ENCODE results near the gene YPEL1.
"Not testable (repeated sequence)": the region's sequence is repeated elsewhere in the genome, so short reads cannot be mapped to it uniquely, and the experiment has no call there.

The YPEL1 gene

GRCh38 chr22:21682385-21683175, 53.0 kb downstream of the YPEL1 start:
- no peak for DNase-seq (ENCODE audit: low read depth)

- no peak for DNase-seq (ENCODE audit: low read depth)
These were observed 53.8 kb downstream of the YPEL1 start for GRCh38 chr22:21681566-21682370.

GRCh38 chr22:21680830-21681565, 54.6 kb downstream of the YPEL1 start:
- no peak for DNase-seq (ENCODE audit: low read depth)

GRCh38 chr22:21679383-21679782, 56.2 kb downstream of the YPEL1 start:
- DNase-seq (ENCODE audit: low read depth), result no peak

- DNase-seq (ENCODE audit: low read depth), result not testable (repeated sequence)
These were observed 56.8 kb downstream of the YPEL1 start for GRCh38 chr22:21678842-21679241.

GRCh38 chr22:21677606-21678443, 57.8 kb downstream of the YPEL1 start:
- DNase-seq (ENCODE audit: low read depth), result no peak

- no peak for DNase-seq (ENCODE audit: low read depth)
These were observed 60.9 kb downstream of the YPEL1 start for GRCh38 chr22:21674638-21675245.

- DNase-seq (ENCODE audit: low read depth), result no peak
These were observed 61.9 kb downstream of the YPEL1 start for GRCh38 chr22:21673534-21674321.

- DNase-seq (ENCODE audit: low read depth), result no peak
These were observed 63.4 kb downstream of the YPEL1 start for GRCh38 chr22:21672107-21672629.

GRCh38 chr22:21669026-21669425, 66.6 kb downstream of the YPEL1 start:
- no peak for DNase-seq (ENCODE audit: low read depth)

- no peak for DNase-seq (ENCODE audit: low read depth)
These were observed 68.8 kb downstream of the YPEL1 start for GRCh38 chr22:21666786-21667185.

GRCh38 chr22:21665047-21665851, 70.3 kb downstream of the YPEL1 start:
- no peak for DNase-seq (ENCODE audit: low read depth)

GRCh38 chr22:21663738-21664137, 71.9 kb downstream of the YPEL1 start:
- DNase-seq (ENCODE audit: low read depth), result no peak

- no peak for DNase-seq (ENCODE audit: low read depth)
These were observed 73.6 kb downstream of the YPEL1 start for GRCh38 chr22:21661991-21662390.

- DNase-seq (ENCODE audit: low read depth), result no peak
These were observed 74.7 kb downstream of the YPEL1 start for GRCh38 chr22:21660904-21661303.

GRCh38 chr22:21659864-21660525, 75.6 kb downstream of the YPEL1 start:
- DNase-seq (ENCODE audit: low read depth), result no peak

GRCh38 chr22:21657360-21658032, 78.1 kb downstream of the YPEL1 start:
- DNase-seq (ENCODE audit: low read depth), result no peak

GRCh38 chr22:21657020-21657359, 78.6 kb downstream of the YPEL1 start:
- no peak for DNase-seq (ENCODE audit: low read depth)
